ENCODE measurements around the gene HMGN5.

DNA sequence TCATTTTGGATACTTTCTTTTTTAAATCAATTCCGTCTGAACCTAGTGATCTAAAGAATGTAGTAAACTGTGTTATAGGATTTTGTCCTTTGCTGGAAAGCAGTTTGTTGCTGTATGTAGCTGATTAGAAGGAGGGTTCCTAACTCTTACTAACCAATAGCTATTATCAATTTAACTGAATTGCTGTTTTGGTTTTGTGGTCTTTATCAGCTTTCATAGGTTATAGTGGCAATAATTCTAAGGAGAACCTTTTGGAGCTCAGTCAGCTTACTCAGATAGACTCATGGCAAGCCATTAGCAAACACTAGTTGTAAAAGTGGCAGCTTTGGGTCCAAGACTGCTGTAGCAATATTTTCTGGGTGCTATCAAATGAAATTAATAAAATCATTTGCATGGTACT is 29.8 kb upstream of the HMGN5 start:
- TF ChIP-seq, protein P1, sequence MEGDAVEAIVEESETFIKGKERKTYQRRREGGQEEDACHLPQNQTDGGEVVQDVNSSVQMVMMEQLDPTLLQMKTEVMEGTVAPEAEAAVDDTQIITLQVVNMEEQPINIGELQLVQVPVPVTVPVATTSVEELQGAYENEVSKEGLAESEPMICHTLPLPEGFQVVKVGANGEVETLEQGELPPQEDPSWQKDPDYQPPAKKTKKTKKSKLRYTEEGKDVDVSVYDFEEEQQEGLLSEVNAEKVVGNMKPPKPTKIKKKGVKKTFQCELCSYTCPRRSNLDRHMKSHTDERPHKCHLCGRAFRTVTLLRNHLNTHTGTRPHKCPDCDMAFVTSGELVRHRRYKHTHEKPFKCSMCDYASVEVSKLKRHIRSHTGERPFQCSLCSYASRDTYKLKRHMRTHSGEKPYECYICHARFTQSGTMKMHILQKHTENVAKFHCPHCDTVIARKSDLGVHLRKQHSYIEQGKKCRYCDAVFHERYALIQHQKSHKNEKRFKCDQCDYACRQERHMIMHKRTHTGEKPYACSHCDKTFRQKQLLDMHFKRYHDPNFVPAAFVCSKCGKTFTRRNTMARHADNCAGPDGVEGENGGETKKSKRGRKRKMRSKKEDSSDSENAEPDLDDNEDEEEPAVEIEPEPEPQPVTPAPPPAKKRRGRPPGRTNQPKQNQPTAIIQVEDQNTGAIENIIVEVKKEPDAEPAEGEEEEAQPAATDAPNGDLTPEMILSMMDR (IDR thresholded peaks at IDR 0.05) = no peak
- TF ChIP-seq POLR2A (IDR thresholded peaks at IDR 0.05) = no peak

All from esophagus squamous epithelium (tissue), 4 donors.